Measurements from ENCODE around the gene FGF7.

DNA sequence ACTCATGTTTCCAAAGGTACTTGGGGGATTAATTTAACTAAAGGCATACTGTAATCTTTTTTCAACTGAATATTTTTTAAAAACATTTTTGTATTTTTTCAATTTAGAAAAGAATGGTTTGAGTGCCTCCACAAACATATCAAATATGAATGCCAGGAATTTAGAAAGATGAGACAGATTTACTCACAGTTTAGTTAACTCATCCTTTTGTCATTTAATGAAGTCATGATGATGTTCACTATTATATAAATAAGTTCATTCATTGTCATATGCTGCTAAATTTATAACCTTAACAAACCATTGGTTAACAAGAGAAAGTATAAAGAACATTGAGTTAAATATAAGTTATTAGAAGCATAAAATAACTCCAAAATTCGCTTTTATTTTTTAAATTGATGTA lies 50.0 kb downstream of the FGF7 start:
- TF ChIP-seq, protein P1, sequence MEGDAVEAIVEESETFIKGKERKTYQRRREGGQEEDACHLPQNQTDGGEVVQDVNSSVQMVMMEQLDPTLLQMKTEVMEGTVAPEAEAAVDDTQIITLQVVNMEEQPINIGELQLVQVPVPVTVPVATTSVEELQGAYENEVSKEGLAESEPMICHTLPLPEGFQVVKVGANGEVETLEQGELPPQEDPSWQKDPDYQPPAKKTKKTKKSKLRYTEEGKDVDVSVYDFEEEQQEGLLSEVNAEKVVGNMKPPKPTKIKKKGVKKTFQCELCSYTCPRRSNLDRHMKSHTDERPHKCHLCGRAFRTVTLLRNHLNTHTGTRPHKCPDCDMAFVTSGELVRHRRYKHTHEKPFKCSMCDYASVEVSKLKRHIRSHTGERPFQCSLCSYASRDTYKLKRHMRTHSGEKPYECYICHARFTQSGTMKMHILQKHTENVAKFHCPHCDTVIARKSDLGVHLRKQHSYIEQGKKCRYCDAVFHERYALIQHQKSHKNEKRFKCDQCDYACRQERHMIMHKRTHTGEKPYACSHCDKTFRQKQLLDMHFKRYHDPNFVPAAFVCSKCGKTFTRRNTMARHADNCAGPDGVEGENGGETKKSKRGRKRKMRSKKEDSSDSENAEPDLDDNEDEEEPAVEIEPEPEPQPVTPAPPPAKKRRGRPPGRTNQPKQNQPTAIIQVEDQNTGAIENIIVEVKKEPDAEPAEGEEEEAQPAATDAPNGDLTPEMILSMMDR (IDR thresholded peaks at IDR 0.05): no peak
- TF ChIP-seq ZFX (IDR thresholded peaks at IDR 0.05; ENCODE audit: borderline replicate concordance): no peak

All from 22Rv1 (cell line).